Globus pallidus (tissue), 1 donor: ENCODE measurements around the gene AUH.
A peak's percentile ranks its signal among the peaks of the same experiment; 100 is the strongest.
"Not testable (repeated sequence)": the region's sequence is repeated elsewhere in the genome, so short reads cannot be mapped to it uniquely, and the experiment has no call there.

Source experiments
- DNase-seq: peaks from one replicate; pipeline ENCODE4 v3.0.0-alpha.2; 2015; ENCODE audit warnings: low spot score

AUH gene

GRCh38 chr9:91208419-91208745 is 153.3 kb downstream of the AUH start:
- DNase-seq, result no peak

- no peak for DNase-seq
These were observed 153.8 kb downstream of the AUH start for GRCh38 chr9:91207729-91208418.

- no peak for DNase-seq
These were observed 154.4 kb downstream of the AUH start for GRCh38 chr9:91207397-91207728.

GRCh38 chr9:91206806-91207205 is 154.9 kb downstream of the AUH start:
- DNase-seq, result no peak

DNA sequence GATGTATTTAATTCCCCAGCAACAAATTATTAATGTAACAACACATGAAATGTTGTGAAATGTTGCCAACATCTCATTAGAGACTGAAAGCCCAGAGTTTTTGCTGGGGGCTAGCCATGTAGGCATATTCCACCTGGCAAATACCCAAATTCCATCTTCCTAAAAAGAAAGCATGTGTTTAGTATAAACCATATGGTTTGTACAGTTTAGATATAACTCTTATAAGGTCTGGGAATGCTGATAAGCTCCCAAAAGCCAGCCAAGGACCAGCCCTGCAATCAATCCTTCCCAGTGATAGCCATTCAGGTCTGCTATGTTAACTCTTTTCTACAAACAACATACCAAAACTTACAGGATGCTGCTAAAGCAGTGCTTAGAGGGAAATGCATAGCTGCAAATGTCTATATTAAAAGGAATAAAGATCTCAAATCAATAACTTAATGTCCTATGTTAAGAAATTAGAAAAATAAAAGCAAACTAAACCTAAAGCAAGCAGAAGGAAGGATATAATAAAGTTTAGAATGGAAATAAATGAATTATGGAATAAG is 158.9 kb downstream of the AUH start:
- DNase-seq, result no peak

DNA sequence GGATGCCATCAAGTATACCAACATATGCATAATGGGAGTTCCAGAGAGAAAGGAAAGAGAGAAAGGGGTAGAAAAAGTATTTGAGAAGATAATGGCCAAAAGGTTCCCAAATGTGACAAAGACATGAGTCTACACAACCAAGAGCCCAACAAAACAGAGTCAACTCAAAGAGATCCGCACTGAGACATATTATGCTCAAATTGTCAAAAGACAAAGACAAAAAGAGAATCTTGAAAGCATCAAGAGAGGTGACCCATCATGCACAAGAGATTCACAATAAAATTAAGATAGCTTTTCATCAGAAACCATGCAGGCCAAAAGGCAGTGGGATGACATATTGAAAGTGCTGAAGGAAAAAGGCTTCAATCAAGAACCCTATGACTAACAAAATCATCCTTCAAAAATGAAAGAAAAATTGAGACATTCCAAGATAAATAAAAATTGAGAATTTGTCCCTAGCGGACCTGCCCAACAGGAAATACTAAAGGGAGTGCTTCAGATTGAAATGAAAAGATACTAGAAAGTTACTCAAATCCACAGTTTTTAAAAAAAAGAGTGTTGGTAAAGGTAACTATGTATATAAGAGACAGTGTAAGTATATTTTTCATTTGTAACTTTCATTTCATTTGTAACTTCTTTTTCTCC is 160.9 kb downstream of the AUH start:
- no peak for DNase-seq

- DNase-seq, result no peak
These were observed 161.8 kb downstream of the AUH start for GRCh38 chr9:91199739-91200497.

DNA sequence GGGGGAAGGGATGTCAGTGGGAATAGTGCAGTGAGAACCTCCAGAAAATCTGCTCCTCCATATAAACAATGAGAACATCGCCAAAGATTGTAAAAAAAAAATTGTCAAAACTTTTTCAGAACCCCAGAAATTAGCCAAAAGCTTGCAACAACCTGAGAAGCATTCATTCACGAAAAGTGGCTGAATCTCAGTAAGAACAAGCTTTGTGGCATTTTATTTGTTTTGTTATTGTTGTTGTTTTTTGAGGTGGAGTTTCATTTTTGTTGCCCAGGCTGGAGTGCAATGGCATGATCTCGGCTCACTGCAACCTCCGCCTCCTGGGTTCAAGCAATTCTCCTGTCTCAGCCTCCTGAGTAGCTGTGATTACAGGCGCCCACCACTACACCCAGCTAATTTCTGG is 162.8 kb downstream of the AUH start:
- not testable (repeated sequence) for DNase-seq

- no peak for DNase-seq
These were observed 163.3 kb downstream of the AUH start for GRCh38 chr9:91198405-91198804.

GRCh38 chr9:91197232-91198181 is 164.2 kb downstream of the AUH start:
- peak; percentile 63 for DNase-seq

DNA sequence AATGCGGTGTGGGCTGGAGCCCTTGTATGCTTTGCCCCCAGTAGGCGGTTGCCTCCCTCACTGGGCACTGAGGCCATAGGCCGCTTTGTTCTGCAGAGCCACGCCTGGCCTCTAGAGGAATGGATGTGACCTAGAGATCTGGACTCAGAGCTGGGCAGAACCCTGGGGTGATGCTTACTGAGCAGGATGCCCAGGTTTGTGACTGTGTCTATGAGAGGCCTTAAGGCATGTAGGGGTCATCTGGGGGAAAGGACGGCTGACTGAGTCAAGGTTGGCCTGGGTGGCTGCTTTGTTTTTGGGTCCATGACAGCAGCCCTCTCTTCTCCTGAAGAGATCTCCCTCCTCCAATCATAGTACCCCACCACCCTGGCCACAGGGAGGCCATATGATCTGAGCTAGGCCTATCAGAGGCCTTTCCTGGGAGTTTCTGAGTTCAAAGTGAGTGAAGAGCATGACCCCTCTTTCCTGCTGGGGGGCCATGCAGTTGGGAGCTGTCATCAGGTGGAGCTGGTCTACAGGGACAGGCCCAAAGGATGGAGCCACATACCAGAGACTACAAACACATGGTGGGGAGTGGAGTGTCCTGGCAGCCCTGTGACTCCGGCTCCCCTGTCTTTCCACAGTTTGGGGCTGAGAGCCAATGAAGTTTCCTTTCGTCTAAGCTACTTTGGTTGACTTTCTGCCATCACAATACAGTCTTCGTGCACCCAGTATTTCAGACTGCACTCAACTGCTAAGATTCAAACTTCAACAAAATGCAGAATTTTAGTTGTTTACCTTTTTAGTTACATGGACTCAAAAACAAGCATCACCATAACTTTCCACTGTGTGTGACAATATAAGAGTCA is 165.4 kb downstream of the AUH start:
- DNase-seq, result no peak

GRCh38 chr9:91195372-91196012 is 166.2 kb downstream of the AUH start:
- DNase-seq, result no peak

GRCh38 chr9:91193658-91194391 is 167.9 kb downstream of the AUH start:
- DNase-seq, result peak; percentile 55

DNA sequence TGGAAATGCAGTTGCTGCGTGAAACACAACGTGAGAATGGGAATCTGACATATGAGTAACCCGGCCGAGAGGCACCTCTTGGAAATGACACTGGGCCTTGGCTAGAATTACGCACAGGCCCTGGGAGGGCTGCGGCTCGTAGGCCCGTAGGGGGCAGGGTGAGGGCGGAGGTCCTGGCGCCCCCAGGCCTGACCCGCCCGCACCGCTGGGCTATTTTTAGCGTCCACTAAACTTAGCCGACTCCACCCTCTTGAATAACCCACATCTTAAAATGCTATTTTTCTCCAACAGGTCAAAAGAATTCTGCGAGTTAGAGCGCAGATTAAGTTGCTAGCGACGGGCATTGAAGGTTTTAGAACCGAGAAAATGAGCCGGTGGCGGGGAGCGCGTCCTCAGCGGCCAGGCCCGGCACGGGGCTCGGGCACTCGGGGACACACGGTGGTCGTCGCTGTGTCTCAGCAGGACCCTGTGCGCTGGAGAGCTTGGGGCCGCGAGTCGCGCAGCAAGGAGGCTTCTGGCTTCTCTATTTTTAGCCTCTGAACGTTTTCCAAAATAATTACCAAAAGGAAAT is 168.5 kb downstream of the AUH start:
- peak; percentile 42 for DNase-seq

DNA sequence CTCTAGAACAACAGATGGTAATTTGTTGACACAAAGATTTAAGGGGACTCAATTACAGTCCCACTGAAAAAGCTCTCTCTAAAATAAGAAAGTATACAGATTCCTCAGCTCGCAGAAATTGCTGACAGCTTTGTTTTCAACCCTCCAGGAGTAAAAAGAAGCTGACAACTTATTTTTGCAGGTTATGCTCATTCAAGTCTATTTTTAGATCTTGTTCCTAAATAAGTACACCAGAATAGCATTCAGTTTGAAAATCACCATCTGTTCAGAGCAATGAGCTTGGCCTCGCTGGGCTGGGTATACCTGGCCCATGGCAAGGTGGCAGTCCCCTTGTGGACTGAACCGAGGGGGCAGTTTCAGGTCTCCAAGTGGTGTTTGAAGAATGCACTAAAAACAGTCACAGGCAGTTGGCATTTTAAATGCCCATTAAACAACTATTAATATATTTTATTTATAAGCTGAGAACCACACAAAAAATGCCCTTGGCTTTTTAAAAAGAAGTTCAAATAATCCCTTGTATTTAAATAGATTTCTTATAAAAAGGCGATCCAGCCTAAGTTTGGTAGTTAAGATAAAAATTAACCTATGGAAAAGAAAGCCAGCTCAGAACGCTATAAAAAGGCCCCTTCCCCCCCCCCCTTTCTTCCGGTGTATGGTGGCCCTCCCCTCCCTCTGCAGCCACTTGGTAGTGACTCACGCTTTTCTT is 169.2 kb downstream of the AUH start:
- no peak for DNase-seq

- DNase-seq, result no peak
These were observed 170.0 kb downstream of the AUH start for GRCh38 chr9:91191411-91192380.

DNA sequence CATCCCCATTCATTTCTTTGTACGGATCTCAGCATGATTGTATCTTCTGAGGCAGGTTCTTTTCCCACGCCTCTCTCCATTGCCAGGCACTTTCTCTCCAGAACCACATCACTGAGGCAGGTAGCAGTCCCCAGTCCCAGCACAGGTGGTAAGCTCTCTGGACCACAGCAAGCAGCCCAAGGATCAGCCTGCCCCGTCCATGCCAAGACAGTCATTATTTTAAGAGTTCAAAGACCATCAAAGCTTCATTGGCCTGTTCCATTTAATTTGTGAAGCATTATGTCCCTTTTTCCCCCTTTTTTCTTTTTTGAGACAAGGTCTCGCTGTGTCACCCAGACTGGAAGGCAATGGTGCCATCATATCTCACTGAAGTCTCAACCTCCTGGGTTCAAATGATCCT is 171.7 kb downstream of the AUH start:
- DNase-seq, result no peak
